Stimulated activated CD4-positive, alpha-beta T cell treated with anti-CD3 and anti-CD28 coated beads, Interleukin-1b, Interleukin-23, amount 100 ng/mL, for 24 hours (primary cell): ENCODE measurements around the gene RPL27A.
"Not testable (repeated sequence)": the region's sequence is repeated elsewhere in the genome, so short reads cannot be mapped to it uniquely, and the experiment has no call there.

ENCODE experiments used
- DNase-seq, 4 experiments: peaks; one replicate each; pipeline ENCODE4 v3.0.0-alpha.2; 2020; ENCODE audit warnings: low read depth in 4 of 4, low spot score in 1 of 4

Gene RPL27A

DNA sequence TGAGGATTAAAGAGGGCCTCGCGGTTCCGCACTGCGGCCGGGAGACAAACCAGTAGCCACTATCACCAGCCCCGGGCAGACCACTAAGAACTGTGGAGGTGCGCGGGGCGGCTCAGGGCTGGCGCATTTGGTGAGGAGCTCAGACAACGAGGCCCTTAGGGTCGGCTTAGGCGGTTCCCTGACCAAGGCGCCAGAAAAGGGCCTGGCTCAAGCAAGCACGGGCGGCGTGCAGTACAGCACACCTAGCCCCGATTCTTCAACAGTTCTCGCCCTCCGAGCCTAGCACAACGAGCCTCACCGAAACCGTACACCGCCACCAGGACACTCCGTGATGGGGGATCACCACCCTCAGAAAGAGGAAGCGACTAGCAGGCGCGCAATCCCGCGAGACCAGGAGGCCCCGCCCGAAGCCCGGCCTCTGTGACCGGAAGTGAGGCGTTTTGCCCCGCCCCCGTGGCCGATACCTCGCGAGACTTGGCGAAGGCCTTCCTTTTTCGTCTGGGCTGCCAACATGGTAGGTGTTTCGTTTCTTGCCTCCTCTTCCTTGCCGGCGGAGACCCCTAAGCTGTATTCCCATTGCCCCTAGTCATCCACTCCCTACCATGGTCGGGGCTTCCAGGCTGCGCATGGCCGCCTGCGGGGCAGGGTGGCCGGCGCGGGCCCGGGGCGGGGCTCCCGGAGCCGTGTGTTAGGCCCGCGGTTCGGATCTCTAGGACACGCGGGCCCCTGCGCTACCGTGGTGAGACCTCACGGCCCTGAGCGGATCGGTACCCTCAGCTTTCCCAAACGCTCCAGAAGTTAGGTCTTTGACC is at the start of gene RPL27A, which contains the start of gene TRIM66:
Gene RPL27A, plus strand, starts transcription at position 490 of the 812 bp plus-strand sequence. Its CDS starts 22 bp downstream, at position 512.
Gene TRIM66, minus strand, starts transcription at position 363 of the 812 bp plus-strand sequence. CDS start 10,391 bp downstream, outside the sequence.
- peak; percentile 97 to 99 (median 98) for DNase-seq

DNA sequence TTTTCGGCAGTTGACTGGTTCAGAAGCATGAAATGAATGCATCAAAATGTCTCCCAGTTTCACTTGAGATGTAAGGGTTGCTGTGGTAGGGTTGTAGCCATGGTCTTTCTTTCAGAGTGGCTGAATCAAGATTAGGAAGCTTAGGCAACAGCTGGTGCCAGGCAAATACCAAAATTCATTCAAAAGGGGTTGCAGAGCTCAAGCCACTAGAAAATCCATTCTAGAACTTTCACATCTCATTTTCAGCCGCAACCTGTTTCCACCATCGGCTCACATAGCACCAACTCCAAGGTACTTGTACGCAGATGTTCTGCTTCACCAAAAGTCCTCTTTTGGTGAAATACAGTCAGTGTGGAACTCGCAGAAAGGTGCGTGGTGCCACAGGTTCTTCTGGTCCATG is 48.1 kb upstream of the RPL27A start:
- no peak for DNase-seq

DNA sequence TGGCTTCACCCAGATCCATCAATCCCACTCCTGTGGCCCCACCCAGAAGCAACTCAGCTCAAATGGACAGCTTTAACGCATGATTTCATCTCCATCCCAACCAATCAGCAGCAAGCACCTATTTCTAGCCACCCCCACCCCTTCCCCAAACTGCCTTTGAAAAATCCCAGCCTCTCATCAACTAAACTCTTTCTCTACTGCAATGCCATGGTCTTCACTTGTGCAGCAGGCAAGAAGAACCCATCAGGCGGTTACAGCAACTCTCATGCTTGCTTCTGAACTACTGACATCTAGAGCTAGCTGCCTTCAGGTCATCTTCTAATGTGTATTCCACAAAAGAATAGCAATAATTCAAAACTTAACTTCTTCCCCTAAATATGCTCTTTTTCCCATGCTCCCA is 46.5 kb upstream of the RPL27A start:
- DNase-seq: no peak

DNA sequence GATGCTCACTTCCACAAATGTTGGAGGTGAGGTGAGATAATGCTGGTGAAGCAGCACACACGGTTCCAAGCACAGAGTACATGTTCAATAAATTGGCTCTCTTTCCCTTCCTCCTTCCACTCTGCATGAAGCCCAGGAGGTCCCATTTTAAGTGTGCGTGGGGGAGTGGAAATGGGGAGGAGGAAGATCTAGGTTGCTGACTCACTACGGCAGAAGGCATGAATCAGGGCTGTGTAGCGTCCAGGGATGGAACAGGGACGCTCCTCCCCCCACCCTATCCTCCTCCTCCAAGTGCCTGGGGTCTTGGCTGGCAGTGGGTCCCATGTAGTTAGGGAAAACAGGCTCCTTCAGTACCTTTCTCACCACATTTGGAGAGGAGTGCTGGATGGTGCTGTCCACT is 44.3 kb upstream of the RPL27A start:
- no peak for DNase-seq

DNA sequence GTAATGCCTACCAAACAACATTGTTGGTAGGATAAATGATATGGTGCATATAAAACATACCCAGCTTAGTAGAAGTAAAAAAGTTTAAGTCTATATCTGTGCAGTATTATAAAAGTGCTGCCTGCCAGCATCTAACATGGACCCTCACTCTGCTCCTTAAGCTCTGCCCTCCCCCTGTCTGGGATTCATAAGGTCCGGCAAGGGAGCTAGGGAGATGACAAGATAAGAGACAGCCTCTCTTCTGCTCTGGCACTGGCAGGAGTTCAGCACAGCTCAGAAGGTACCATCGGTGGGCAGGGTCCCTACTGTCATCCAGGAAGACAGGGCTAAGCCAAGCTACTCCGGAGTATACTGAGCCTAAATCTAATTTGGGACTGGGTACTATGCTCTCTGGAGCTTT is 42.9 kb upstream of the RPL27A start:
- DNase-seq: no peak

DNA sequence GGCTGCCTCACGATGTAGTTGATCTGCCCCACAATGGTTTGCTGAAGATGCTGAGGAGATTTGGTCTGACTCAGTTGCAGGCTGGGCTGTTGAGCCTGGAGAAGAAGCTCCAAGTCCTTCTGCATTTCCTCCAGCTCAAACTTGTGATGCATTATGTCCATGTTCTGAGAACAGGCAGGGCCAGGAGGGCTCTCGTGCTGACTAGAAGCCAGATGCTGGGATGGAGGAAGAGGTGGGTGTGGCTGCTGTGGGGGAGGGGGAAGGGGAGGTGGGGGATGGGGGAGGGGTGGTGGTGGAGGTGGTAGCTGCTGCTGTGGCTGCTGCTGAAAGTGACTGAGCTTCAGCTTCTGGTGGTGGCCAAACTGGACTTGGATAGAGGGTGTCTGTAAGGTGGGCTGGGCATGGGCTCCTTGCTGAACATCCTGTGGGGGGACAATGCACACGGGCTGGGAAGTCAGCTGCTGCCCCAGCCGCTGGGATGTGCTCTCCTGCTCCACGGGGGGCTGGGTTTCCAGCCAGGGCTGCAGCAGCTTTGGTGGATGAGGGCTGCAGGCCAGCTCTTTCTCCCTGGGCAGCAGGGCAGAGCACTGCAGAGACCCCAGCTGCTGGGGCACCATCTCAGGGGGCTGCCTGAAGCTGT is 42.2 kb upstream of the RPL27A start:
- no peak for DNase-seq

DNA sequence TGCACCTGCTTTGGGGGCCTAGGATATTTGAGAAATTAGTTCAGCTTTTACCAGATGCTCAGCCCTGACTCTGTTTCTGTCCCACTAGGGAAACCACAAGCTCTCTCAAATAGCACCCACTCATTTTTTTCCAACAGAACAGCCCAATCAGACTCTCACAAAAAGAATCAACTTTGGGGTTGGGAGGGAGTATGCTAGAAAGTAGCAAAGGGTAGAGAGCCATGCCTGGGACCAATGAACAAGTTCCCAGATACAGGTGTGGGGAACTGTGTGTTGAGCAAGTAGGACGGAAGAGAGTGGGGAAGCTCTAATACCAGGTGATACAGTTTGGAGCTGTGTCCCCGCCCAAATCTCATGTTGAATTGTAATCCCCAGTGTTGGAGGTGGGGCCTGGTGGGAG is 41.3 kb upstream of the RPL27A start:
- no peak for DNase-seq

DNA sequence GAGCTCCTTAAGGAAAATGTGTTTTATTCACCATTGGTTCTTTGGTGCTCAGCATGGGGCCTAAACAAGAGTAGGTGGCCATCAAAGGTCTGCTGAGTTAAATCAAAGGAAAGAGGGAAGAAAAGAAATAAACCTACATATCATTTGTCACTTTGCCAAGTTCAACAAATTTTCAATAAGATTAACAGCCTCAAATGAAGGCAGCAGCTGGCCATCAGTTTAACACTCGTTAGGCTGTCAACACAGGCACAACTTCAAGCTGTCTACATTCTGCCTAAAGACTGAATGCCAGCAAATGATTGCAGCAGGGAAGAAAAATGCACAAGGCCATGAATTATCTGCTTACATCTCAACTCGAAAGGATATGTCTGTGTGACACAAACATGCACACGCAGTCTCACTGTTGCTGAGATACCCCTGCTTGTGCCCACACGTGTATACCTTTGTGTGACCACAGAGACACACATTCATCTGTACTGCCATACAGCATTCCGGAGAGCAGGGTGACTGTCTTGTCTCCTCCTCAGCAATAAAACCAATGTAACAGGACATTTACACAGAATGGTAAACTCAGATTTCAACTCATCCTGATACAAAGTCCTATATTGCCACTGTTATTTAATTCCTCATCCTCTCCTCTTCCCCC is 40.3 kb upstream of the RPL27A start:
- no peak for DNase-seq

DNA sequence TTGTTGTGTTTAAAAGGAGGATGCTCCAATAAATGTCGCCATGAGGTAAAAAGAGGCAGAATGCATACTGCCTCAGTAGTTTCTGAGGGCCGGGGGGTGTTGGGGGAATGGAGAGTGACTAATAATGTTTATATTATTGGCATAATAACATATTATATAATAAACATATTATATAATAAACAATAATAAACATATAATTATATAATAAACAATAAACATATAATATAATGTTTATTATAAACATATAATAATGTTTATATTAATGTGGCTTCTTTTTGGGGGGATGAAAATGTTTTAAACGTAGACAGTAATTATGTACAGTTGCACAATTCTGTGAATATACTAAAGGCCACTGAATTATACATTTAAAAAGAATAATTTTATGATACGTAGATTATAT is 35.7 kb upstream of the RPL27A start:
- no peak for DNase-seq

DNA sequence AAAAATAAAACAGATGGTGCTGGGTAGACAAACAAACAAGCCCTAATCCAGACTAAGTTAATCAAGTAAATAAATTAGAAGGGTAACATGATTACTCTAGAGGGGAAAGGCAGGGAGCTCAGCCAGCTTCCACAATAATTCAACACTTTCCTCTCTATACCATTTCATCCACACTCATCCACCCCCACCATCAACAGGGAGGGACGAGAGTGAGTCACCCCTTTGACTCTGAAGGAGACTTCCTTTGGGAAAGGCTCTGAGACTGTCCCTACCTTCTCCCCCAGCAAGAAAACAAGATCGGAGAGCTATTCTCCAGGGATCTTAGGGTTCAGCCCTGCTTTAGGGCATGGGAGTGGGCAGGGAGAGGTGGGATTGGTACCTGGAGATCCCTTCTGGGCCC is 33.2 kb upstream of the RPL27A start:
- no peak for DNase-seq

DNA sequence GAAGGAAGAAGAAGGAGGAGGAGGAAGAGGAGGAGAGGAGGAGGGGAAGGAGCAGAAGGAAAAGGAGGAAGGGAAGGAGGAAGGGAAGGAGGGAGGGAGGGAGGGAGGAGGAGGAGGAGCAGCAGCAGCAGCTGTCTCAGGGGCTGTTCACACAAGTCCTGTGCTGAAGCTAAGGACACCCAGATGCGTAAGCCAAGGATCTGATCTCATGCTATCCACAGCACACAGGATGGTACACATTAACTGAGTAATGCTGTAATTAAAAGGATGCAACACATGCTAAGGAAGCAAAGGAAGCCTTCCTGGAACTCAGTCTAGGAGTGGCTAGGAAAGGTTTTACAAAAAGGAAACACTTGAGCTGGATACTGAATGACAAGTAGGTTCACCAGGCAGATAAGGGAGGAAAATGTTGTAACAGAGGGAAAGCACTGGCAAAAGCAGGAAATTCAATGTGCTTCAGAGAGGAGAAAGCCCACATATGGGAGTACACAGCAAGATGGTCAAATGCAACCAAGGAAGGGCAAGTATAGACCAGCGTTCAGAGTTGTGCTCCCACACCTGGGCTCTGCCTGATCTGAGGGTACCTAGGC is 32.1 kb upstream of the RPL27A start:
- no peak for DNase-seq

DNA sequence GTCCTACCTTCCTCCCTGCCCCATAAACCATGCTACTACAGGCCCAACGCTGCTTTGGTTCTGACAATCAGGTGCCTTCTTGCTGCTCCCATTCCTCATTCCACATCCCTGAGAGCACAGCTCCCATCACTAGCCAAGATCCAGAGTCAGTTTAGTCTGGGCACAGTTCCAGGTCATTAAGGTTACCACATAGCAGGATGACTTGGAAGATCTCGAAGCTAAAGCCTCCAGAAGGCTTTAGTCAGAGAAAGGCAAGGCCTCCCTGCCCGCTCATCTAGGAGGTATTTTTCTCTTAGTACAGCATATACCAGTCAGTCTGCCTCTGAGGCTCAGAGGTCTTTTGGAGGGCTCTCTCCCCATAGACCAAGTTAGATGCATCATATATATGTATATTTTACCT is 30.5 kb upstream of the RPL27A start:
- no peak for DNase-seq

DNA sequence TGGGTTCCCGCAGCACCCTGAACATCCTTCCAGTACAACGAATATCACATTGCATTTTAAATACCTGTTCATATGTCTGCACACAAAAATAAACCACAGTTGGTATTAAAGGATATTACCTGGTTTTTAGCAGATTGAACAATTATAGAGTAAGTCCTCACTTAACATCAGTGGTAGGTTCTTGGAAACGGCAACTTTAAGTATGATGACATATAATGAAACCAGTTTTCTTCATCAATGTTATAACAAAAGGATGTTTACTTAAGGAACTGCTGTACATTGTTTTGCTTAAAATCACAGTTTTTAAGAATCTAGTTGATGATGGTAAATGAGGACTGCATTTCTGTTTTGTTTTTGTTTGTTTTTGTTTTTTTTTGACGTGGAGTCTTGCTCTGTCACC is 28.1 kb upstream of the RPL27A start:
- no peak for DNase-seq

DNA sequence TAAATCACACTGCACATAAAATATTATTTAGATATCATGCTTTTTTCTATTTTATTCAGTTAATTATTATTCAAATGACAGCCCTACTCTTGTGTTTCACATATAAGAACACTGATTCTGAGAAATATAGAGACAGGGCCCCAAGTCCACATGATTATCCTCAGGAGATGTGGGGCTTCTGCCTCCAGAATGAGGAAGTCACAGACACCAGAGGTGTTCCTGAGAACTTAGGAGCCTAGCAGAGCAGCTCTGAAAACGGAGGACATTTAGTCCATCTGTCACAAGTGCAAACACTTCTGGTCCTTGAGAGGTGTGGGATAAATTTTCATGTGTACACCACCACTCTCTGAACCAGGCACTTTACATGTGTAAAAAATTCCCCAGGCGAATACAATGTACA is 26.3 kb upstream of the RPL27A start:
- DNase-seq: no peak

DNA sequence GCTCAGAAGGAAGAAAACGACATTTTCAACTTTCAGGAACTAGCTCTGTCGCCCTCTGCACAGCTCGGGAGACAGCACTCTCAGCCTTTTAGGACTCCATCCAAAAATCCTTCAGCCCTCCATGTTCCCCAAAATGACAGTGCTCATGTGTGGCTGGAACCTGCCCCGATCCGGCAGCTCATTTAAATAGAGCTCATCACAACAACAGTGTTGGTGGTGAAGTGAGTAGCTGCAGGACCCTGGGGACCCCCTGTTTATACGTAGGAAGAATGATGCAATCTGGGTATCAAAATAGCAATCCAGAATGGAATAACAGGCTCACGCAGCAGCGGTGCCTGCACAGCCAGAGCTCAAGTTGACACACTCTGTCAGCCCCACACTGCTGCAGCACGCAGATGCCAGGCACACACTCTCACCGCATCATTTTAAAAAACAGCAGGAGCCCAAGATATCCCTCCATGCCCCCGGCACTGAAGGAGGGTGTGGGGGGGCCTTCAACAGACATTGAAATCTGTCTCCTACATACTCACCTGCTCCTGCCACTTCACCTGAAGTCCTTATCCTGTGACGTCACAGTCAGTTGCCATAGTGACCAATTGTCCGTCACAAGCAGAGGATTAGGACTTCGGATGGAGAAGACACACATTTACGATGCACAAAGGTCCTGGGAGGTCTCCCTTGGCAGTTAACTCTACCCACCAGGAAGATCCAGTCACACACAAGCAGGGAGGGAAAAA is 24.1 kb upstream of the RPL27A start:
- DNase-seq: no peak

DNA sequence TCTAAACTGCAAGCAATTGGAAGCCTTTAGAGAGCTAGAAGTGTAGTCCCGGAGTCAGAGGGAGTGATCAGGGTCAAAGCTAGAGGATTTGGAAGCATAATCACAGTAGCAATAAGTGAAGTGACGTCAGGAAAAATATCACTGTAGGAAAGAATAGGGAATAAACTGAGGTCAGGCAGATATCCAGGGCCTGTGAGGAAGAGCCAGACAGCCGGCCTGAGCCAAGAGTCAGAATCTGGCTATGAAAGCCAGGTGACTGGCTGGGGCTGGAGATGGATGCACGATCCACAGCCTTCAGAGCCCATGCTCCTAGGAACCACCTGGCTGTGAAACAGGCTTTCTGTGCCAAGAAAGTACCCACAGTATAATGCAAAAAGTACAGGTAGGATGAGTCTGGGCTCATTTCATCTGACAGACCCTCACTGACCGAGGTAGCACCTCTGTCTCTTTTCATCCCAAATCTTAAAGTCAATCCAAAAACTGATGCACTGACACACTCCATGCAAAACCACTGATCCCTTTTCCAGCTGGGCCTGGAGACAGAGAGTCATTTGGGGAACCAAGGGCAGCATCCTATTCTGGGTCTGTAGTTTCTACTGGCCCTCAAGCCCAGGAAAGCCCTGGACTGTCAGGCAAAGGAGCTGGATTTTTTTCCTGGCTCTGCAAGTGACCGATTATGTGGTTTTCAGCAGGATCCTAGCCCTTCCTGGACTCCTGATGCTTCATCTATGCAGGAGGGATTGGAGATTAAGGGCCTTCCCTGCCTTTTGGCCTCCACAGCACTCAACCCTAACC is 21.4 kb upstream of the RPL27A start:
- no peak for DNase-seq

DNA sequence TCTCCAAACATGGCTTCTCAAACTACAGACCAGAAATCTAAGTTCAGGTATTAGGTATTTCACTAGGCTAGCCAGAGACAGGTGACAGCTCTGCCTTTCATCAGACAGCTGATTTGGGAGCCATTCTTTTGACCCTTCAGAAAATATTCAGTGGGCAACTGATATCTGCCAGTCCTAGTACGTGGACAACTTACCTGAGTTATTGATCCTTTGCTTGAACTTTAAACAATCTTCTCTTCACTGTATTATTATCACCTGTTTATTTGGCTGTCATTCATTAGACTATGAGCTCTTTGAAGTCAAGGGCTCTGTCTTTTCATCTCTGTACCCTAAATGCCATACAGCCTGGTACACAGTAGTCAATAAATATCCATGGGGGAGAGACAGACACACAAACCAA is 17.4 kb upstream of the RPL27A start:
- no peak for DNase-seq

DNA sequence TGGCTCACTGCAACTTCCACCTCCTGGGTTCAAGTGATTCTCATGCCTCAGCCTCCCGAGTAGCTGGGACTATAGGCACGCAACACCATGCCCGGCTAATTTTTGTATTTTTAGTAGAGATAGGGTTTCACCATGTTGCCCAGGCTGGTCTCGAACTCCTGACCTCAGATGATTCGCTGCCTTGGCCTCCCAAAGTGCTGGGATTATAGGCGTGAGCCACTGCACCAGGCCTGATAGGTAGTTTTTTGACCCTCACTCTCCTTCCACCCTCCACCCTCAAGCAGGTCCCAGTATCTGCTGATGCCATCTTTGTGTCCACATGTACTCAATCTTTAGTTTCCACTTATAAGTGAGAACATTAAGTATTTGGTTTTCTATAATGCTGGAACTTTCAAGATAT is 12.5 kb upstream of the RPL27A start:
- DNase-seq: not testable (repeated sequence)

DNA sequence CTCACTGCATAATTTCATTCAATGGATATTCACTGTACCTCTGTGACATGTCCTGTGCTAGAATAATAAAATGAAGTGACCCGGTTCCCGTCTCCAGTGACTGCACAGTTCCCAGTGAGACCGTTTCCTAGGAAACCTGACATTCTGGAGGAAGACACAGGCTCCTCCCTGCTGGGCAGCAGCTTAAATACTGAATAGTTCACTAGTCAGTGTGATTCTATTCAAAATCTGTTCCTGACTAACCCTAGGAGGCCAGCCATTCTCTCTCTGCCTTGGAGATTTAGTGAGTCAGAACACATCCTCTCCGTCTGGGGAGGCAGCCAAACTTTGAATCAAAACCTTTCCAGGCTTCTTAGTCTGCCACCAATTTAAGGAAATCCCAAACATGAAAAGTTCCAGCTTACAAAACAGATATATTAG is 11.4 kb upstream of the RPL27A start:
- DNase-seq: no peak

DNA sequence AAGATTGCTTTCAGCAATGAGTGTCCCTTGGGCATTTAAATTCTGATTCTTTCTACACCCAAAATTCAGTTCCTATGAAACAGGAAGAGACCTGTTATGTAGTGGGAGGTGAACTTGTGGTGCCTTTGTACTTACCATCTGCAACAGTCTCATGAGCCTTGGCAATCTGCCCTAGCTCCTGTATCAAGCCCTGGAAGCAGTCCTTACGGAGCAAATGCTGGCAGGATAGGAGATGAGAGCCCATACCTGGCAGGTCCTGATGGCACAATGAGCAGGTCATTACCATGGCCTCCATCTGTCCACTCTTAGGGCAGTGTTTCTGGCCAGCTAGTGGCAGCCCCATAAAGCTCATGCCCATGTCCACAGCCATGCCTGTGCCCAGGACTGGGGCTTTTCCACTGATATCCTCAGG is 10.9 kb upstream of the RPL27A start:
- no peak for DNase-seq
